ENCODE data around the gene WIPF1.

GRCh38 chr2:174555998-174556397, 41.6 kb downstream of the WIPF1 start:
- no peak for TF ChIP-seq CTCF (IDR thresholded peaks at IDR 0.05; ENCODE audit: poor library complexity)
- TF ChIP-seq EZH2 (IDR thresholded peaks at IDR 0.05; ENCODE audit: borderline replicate concordance): no peak
- TF ChIP-seq EZH2phosphoT487 (IDR thresholded peaks at IDR 0.05; ENCODE audit: low read depth, severe bottlenecking, unreplicated experiment): no peak

All from hepatocyte (in vitro differentiated cells).